GM23338 (cell line): ENCODE results near the gene RSAD1. TPM values are rescaled to one million over a fixed set of nuclear protein-coding genes. Genes with fewer than 3 reads are reported as not detected.
A peak's percentile ranks its signal among the peaks of the same experiment; 100 is the strongest.

Source experiments
- ATAC-seq: fragments of 200-7000 bp; cut with Tn5 transposase; 3 replicates; pipeline ENCODE4 v1.9.1; 2020
- DNase-seq: peaks from one replicate; pipeline ENCODE4 v3.0.0-alpha.2; 2015; ENCODE audit warnings: low spot score
- H2AFZ ChIP-seq: fragments of 200-600 bp; sonication (generic); 2 replicates; pipeline ENCODE4 v1.8.0; 2016; ENCODE audit warnings: antibody characterized with exemption, mild to moderate bottlenecking, moderate library complexity
- H3F3A ChIP-seq: fragments of 200-600 bp; sonication (generic); replicated peaks from 2 replicates; pipeline ENCODE4 v1.8.0; 2017; ENCODE audit warnings: antibody characterized with exemption, mixed run types, low read depth
- H3K27ac ChIP-seq: fragments of 200-600 bp; sonication (generic); 2 replicates; pipeline ENCODE4 v1.6.1; 2016; ENCODE audit warnings: low read depth
- H3K27me3 ChIP-seq: fragments of 200-600 bp; sonication (generic); 2 replicates; pipeline ENCODE4 v1.8.0; 2016; ENCODE audit warnings: mild to moderate bottlenecking, mixed run types, moderate library complexity; ENCODE audit not compliant: insufficient read depth
- H3K36me3 ChIP-seq: fragments of 200-600 bp; sonication (generic); 2 replicates; pipeline ENCODE4 v1.8.0; 2016; ENCODE audit warnings: mild to moderate bottlenecking; ENCODE audit not compliant: insufficient read depth
- H3K4me1 ChIP-seq: fragments of 200-600 bp; sonication (generic); 2 replicates; pipeline ENCODE4 v1.8.0; 2016; ENCODE audit warnings: mild to moderate bottlenecking, moderate library complexity; ENCODE audit not compliant: insufficient read depth
- H3K4me2 ChIP-seq: fragments of 200-600 bp; sonication (generic); 2 replicates; pipeline ENCODE4 v1.7.1; 2017; ENCODE audit warnings: mixed run types
- H3K4me3 ChIP-seq: fragments of 200-600 bp; sonication (generic); 2 replicates; pipeline ENCODE4 v1.6.1; 2016; ENCODE audit warnings: mixed run types
- H3K79me2 ChIP-seq: fragments of 200-600 bp; sonication (generic); replicated peaks from 2 replicates; pipeline ENCODE4 v1.8.0; 2017; ENCODE audit warnings: mild to moderate bottlenecking; ENCODE audit not compliant: insufficient read depth
- H3K9me2 ChIP-seq: fragments of 200-600 bp; sonication (generic); 2 replicates; pipeline ENCODE4 v1.8.0; 2017; ENCODE audit not compliant: insufficient read depth
- H4K20me1 ChIP-seq: fragments of 200-600 bp; sonication (generic); replicated peaks from 2 replicates; pipeline ENCODE4 v1.8.0; 2017; ENCODE audit warnings: mild to moderate bottlenecking; ENCODE audit not compliant: insufficient read depth
- H3K27ac Mint-ChIP-seq: 2 replicates; pipeline ENCODE4 v1.8.0; 2020; ENCODE audit warnings: inconsistent platforms, mild to moderate bottlenecking, moderate library complexity, mixed read lengths
- H3K27me3 Mint-ChIP-seq: 3 replicates; pipeline ENCODE4 v1.8.0; 2022; ENCODE audit warnings: low read depth, mild to moderate bottlenecking, moderate library complexity, mixed read lengths, inconsistent platforms; ENCODE audit not compliant: insufficient read depth, poor library complexity
- H3K36me3 Mint-ChIP-seq: 3 replicates; pipeline ENCODE4 v1.8.0; 2021; ENCODE audit warnings: low read depth, mild to moderate bottlenecking, inconsistent platforms, moderate library complexity, mixed read lengths
- H3K4me1 Mint-ChIP-seq: 3 replicates; pipeline ENCODE4 v1.8.0; 2020; ENCODE audit warnings: mild to moderate bottlenecking, inconsistent platforms, mixed read lengths
- H3K4me3 Mint-ChIP-seq: 3 replicates; pipeline ENCODE4 v1.8.0; 2021; ENCODE audit warnings: moderate library complexity, mild to moderate bottlenecking, inconsistent platforms, mixed read lengths
- H3K9me3 Mint-ChIP-seq: 3 replicates; pipeline ENCODE4 v1.8.0; 2020; ENCODE audit warnings: moderate library complexity, mild to moderate bottlenecking, inconsistent platforms, mixed read lengths
- CREB1 ChIP-seq: fragments of 250-450 bp; sonication (Bioruptor Pico); IDR thresholded peaks from 2 replicates; pipeline ENCODE4 v1.5.0; 2020; ENCODE audit warnings: low read depth, mild to moderate bottlenecking, moderate library complexity
- CTCF ChIP-seq, 2 experiments: fragments of 200-600 bp in 1 of 2; sonication (generic) in 1 of 2; conservative IDR thresholded peaks; 2 replicates each; pipeline versions ENCODE4 v1.5.1 to v1.6.1; 2016 to 2017; ENCODE audit warnings: antibody characterized with exemption in 2 of 2, low read depth in 2 of 2, mild to moderate bottlenecking in 2 of 2, moderate library complexity in 1 of 2
- ETS1 ChIP-seq: IDR thresholded peaks from 2 replicates; pipeline ENCODE4 v1.6.1; 2016; ENCODE audit warnings: antibody characterized with exemption
- EZH2 ChIP-seq: fragments of 200-600 bp; sonication (generic); IDR thresholded peaks from one replicate; pipeline ENCODE4 v1.8.0; 2017; ENCODE audit warnings: antibody characterized with exemption, mild to moderate bottlenecking, low read depth; ENCODE audit not compliant: unreplicated experiment
- EZH2phosphoT487 ChIP-seq: fragments of 200-600 bp; sonication (generic); IDR thresholded peaks from one replicate; pipeline ENCODE4 v1.8.1; 2018; ENCODE audit warnings: antibody characterized with exemption; ENCODE audit not compliant: unreplicated experiment
- JUNB ChIP-seq: IDR thresholded peaks from one replicate; pipeline ENCODE4 v1.6.1; 2016; ENCODE audit warnings: antibody characterized with exemption; ENCODE audit not compliant: unreplicated experiment
- NANOG ChIP-seq: IDR thresholded peaks from 2 replicates; pipeline ENCODE4 v1.6.1; 2016; ENCODE audit warnings: antibody characterized with exemption, borderline replicate concordance
- POLR2AphosphoS5 ChIP-seq: IDR thresholded peaks from 2 replicates; pipeline ENCODE4 v1.6.1; 2016; ENCODE audit warnings: antibody characterized with exemption, low read depth
- REST ChIP-seq: IDR thresholded peaks from one replicate; pipeline ENCODE4 v1.6.1; 2018; ENCODE audit warnings: antibody characterized with exemption; ENCODE audit not compliant: unreplicated experiment
- STAT1 ChIP-seq: IDR thresholded peaks from one replicate; pipeline ENCODE4 v1.6.1; 2016; ENCODE audit warnings: antibody characterized with exemption; ENCODE audit not compliant: unreplicated experiment
- ZNF114 ChIP-seq: fragments of 250-450 bp; sonication (Bioruptor Pico); IDR thresholded peaks from 2 replicates; pipeline ENCODE4 v1.5.0; 2020; ENCODE audit warnings: mild to moderate bottlenecking, moderate library complexity
- ZNF331 ChIP-seq: fragments of 250-450 bp; sonication (Bioruptor Pico); IDR thresholded peaks from 2 replicates; pipeline ENCODE4 v1.5.0; 2020; ENCODE audit warnings: low read depth, mild to moderate bottlenecking, moderate library complexity
- ZNF462 ChIP-seq: fragments of 250-450 bp; sonication (Bioruptor Pico); IDR thresholded peaks from 2 replicates; pipeline ENCODE4 v1.5.0; 2020; ENCODE audit warnings: mild to moderate bottlenecking, moderate library complexity
- polyA plus RNA-seq: library from polyadenylated mRNA; unstranded; fragments of >200 nt; fragmentation: Nextera tagmentation; extraction: Ambion mirVana; gene quantifications from 2 replicates; pipeline ENCODE4 v1.2.1, GENCODE V29; 2016
- total RNA-seq: library from RNA; depleted of rRNA; stranded (reverse); fragments of >200 nt; shearing (Covaris generic); gene quantifications from 2 replicates; pipeline ENCODE4 v1.2.3, GENCODE V29; 2014

The RSAD1 gene
- total and polyA plus RNA-seq, 2 experiments from 2014 or later = 18.4 to 28.7 TPM

- H3K36me3 ChIP-seq = no peaks in the 10 kb centered on the region
- no peak overlapping the region for H3K27ac Mint-ChIP-seq
- H3K36me3 Mint-ChIP-seq = peaks cover 4% of the 10 kb centered on the region; the same call in 1 of the 3 replicates
- peaks cover 34% of the 10 kb centered on the region for H3K27me3 ChIP-seq
- H3K27ac ChIP-seq = no peak overlapping the region
- no peak for TF ChIP-seq CTCF (conservative IDR thresholded peaks at IDR 0.05; ENCODE audit: low read depth in 2 of 2)
- no peak for TF ChIP-seq ZNF462 (CRISPR knock-in tag)
- no peak for TF ChIP-seq NANOG
- TF ChIP-seq POLR2AphosphoS5 = no peak
- TF ChIP-seq ETS1 = no peak
- no peak for TF ChIP-seq REST
- TF ChIP-seq JUNB = no peak
- no peak for TF ChIP-seq ZNF331 (CRISPR knock-in tag)
- TF ChIP-seq STAT1 = no peak
- no peak for TF ChIP-seq EZH2
- TF ChIP-seq EZH2phosphoT487 = no peak
- no peak for TF ChIP-seq ZNF114 (CRISPR knock-in tag)
- no peak for TF ChIP-seq CREB1 (CRISPR knock-in tag)
- no peaks in the 10 kb centered on the region for H3K79me2 ChIP-seq
- DNase-seq = peak; percentile 50
- H4K20me1 ChIP-seq = peaks cover 7% of the 10 kb centered on the region; the same call in 1 of the 2 replicates
- peak; percentile 42 for ATAC-seq
- peak overlapping the region; percentile 95 for H3K4me2 ChIP-seq
- 0 out of 2 replicates have a peak overlapping the region, but pooled peaks have one; percentile 66 for H2AFZ ChIP-seq
- peaks cover 21% of the 10 kb centered on the region for H3K4me1 Mint-ChIP-seq
- H3K9me3 Mint-ChIP-seq = no peaks in the 10 kb centered on the region; the same call in 2 of the 3 replicates
- H3F3A ChIP-seq = 0 out of 2 replicates have a peak, but pooled peaks cover 4% of the 10 kb centered on the region
- peaks cover 37% of the 10 kb centered on the region for H3K27me3 Mint-ChIP-seq
- peak overlapping the region; percentile 74 for H3K4me3 ChIP-seq
- no peaks in the 10 kb centered on the region for H3K9me2 ChIP-seq
- peaks cover 16% of the 10 kb centered on the region; the same call in 1 of the 2 replicates for H3K4me1 ChIP-seq
- peak overlapping the region; percentile 61; the same call in 2 of the 3 replicates for H3K4me3 Mint-ChIP-seq
These were observed 9.5 kb upstream of the RSAD1 start for GRCh38 chr17:50469208-50469605.
